ENCODE measurements around the gene PPP1CC.

The PPP1CC gene

DNA sequence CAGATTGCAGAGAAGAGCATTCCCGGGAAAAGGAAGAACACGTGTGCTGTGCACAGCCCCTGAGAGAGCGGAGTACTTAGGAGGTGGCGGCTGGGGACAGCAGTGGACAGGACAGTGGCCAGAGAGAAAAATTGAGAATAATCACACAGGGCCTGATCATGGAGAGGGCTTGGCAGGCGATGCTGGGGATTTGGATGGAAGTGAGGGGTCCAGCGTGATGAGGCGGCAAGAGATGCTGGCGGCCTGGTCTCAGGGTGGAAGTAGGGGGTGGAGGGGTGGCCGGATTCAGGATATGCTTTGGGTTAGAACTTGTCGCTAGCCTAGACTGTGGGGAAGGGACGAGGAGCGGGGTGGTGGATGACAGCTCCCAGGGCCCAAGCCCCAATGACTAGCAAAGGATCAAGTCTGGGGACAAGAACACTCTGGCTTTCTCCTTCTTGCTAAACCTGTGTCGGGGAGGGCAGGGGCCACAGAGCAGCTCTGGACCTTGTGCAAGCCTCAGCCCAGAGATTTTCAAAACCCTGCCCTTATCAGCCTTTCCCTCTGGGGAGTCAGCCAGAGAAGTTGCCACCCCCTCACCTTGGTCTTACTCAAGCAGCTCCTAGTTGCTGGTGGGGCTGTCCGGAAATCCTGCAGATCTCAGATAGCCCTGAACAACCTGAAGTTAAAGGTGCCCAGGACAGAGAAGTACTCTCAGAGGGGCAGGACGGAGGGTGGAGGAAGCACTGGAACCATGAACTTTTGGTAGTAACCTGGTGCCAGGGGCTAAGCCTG, 55.1 kb downstream of the PPP1CC start:
- DNase-seq (ENCODE audit: low read depth) = no peak

GRCh38 chr12:110686294-110686903, 56.3 kb downstream of the PPP1CC start:
- no peak for DNase-seq (ENCODE audit: low read depth)

DNA sequence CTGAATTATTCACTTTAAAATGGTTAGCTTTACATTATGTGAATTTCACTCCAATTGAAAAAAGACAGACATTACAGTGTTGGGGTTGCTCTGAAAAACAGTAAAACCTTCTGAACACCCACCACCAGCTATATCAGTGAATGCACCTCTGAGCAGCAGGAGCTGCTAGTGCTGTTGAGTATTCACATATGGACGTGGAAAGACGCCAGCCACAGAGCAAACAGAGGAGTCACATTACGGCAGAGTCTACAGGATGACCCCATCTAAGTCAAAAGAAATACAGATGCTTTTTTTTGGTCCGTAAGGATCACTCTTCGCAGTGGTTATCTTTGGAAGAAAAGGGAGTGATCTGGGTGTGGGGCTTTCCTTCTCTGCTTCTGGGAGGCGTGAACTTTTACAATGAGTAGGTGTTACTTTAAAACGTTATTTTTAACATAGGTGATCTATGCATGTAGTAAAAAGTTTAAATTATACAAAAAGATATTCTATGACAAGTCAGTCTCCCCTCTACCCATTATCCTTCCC, 58.3 kb downstream of the PPP1CC start:
- DNase-seq (ENCODE audit: low read depth) = no peak

DNA sequence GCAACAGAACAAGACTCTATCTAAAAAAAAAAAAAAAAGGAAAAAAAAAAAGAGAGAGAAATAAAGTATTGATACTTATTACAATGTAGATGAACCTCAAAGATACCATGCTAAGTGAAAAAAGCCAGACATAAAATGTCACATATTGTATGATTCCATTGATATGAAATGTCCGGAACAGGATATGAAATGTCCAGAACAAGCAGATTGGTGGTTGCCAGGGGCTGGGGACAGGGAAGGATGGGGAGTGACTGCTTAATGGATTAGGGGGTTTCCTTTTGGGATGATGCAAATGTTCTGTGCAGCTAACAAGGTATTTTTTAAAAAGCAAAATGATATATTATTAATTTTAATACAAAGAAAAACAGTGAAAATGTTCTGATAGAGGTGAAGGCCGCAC, 58.8 kb downstream of the PPP1CC start:
- no peak for DNase-seq (ENCODE audit: low read depth)

- DNase-seq (ENCODE audit: low read depth) = no peak
Observed at GRCh38 chr12:110680032-110680431, 62.7 kb downstream of the PPP1CC start.

DNA sequence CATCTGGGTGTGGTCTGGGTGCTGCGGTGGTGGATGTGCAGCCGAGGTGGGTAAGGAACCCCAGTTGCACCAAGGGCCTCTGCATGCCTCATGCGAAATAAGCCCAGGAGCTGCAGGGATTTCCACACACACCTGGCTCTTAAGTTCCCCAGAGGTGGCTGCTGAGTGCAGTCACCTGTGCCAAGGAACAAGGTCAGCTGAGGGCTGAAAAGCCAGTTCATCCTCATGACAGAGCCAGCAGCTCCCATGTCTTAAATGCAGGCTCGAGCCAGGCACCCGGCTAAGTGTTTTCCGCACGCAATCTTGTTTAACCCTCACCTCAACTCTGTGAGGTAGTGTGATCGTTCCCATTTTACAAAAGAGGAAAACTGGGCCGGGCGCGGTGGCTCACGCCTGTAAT, 63.5 kb downstream of the PPP1CC start:
- no peak for DNase-seq (ENCODE audit: low read depth)

DNA sequence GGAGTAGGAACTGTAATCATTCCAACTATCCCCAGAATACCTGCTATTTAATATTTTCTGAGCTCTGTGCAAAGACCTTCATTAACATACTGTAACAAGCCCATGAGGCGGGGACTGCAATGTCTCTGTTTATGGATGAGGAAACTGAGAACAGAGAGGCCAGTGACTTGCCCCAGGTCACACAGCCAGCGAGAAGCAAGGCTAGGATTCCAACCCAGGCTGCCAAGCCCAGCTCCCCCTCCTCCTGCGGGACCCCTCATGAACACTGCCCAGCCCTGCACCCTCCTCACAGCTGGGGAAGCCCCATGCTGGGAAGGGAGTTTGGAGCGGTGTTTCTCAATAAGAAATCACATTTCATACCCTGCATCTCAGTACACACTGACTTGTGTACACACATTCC, 64.7 kb downstream of the PPP1CC start:
- no peak for DNase-seq (ENCODE audit: low read depth)

DNA sequence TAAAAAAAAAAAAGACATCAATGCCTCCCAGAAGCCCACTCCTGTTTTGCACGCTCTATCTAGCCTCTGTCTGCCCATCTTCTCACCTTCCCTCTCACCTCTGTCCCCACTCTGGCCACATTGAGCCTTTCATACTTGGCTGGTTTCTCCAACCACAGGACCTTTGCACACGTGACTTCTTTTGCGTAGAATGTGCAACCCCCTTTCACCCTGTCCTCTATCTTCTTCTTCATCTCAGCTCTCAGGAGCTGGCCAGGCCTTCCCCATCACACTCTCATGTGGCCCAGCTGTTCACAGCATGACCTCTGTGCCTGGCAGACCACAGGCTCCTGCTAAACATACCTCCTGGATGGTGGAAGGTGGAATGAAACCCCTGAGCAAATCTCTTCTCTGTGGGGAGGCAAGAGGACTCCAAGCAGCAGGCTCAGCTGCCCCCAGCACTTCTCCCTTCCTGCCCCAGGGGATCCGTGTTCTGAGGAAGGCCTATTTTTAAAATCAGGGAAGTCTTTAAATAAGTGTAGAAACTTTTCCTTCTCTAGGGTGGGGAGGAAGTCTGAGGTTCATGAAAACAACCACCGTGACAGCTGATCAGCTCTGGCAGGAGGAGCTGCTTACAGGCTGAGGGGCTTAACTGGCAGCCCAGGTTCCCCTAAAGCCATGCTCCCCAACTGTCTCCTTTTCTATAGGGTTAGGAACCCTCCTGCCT, 65.3 kb downstream of the PPP1CC start:
- no peak for DNase-seq (ENCODE audit: low read depth)

DNA sequence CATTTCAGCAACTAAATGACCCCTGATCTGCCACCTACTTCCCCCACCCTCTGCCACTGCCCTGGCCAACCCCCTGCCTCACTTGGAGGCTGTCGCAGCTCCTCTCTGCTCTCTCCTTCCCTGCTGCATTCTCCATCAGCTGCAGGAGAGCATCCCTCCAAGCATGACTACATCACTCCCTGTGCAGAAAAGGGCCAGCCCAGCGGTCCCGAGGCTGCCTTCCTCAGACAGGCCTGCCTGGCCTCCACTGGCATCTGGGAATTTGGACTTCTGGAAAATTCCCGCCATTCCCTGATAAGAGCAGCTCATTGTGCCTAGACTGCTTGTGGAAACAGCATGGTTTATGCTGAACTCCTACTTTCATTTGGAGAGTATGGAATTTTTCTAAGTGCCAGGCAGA, 66.5 kb downstream of the PPP1CC start:
- no peak for DNase-seq (ENCODE audit: low read depth)

DNA sequence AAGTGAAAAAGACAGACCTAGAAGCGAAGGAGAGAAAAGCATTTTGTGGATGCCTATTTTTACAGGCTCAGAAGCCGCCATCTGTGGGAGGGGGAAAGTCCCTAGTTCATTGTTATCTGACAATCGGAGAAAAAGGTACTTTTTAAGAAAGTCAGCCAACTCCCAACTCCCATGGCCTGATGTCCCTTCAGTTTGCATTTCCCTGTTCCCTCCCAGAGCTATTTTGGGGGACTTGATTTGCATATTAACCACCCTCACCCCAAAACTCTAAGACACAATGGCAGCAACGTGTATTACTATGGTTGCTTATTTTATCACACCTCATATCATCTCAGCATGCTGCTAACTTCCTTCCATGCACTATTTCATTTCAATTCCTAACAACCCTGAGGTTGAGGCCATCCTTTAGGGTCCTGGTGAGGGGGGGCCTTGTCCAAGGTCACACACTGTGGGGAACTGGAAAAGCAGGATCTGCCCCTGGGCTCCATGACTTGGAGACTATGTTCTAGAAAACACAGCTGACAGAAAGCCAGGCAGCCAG, 72.5 kb downstream of the PPP1CC start:
- no peak for DNase-seq (ENCODE audit: low read depth)

All from HS-5 (cell line).